Left lung (tissue), 10 donors: ENCODE data around the gene GLT8D2. TPM values are rescaled to one million over a fixed set of nuclear protein-coding genes. Genes with fewer than 3 reads are reported as not detected.

Source experiments
- ATAC-seq: fragments of 200-7000 bp; cut with Tn5 transposase; one replicate; pipeline ENCODE4 v1.9.1; 2020; ENCODE audit warnings: moderate library complexity
- DNase-seq, 4 donors: peaks; one replicate each; pipeline ENCODE4 v3.0.0-alpha.2; 2013 to 2020
- H3K27ac ChIP-seq, 2 donors: fragments of 200-600 bp; sonication (generic) in 1 of 2; one replicate each; pipeline versions ENCODE4 v1.5.0 to v1.8.0; 2020 to 2021
- H3K27me3 ChIP-seq, 2 donors: fragments of 200-600 bp; sonication (generic) in 1 of 2; one replicate each; pipeline versions ENCODE4 v1.5.0 to v1.8.0; 2020 to 2021
- H3K36me3 ChIP-seq, 2 donors: fragments of 200-600 bp; sonication (generic) in 1 of 2; one replicate each; pipeline versions ENCODE4 v1.5.0 to v1.8.0; 2020 to 2021
- H3K4me1 ChIP-seq, 2 donors: fragments of 200-600 bp; one replicate each; pipeline ENCODE4 v1.8.0; 2021
- H3K4me3 ChIP-seq, 2 donors: fragments of 200-600 bp; sonication (generic) in 1 of 2; one replicate each; pipeline versions ENCODE4 v1.5.0 to v1.8.0; 2020 to 2021; ENCODE audit warnings: mild to moderate bottlenecking in 1 of 2
- H3K9me3 ChIP-seq, 2 donors: fragments of 200-600 bp; sonication (generic) in 1 of 2; one replicate each; pipeline versions ENCODE4 v1.5.0 to v1.8.0; 2020 to 2021
- CTCF ChIP-seq, 2 donors: fragments of 200-600 bp; sonication (generic) in 1 of 2; IDR thresholded peaks; one replicate each; pipeline versions ENCODE4 v1.5.0 to v1.8.0; 2021; ENCODE audit warnings: antibody characterized with exemption in 2 of 2
- intact Hi-C, 2 donors: fragments of 100-400 bp; cut with DNase I; formaldehyde crosslinking; loops; one replicate each; pipeline versions ENCODE4 v1.11.2 to v1.14.2; 2022
- polyA plus RNA-seq, 6 donors: library from polyadenylated mRNA; unstranded; fragments of 120-200 nt; gene quantifications; one replicate each; pipeline ENCODE4 v1.2.1, GENCODE V29; 2013; ENCODE audit not compliant: insufficient read length in 6 of 6
- total RNA-seq, 2 donors: library from RNA; stranded (reverse); fragmentation: NEBNext Ultra II Directional; extraction: Animal tissue kit (Norgen Biotek cat#: 25700); gene quantifications; one replicate each; pipeline ENCODE4 v1.2.1, GENCODE V29; 2021
- donor health status: DM: no; HTN: yes; CAD: no.
- donor health status: DM: no; HTN: no; CAD: no.

The GLT8D2 gene
- total and polyA plus RNA-seq, 8 donors: 7.5 to 34.6 (median 25.1) TPM

DNA sequence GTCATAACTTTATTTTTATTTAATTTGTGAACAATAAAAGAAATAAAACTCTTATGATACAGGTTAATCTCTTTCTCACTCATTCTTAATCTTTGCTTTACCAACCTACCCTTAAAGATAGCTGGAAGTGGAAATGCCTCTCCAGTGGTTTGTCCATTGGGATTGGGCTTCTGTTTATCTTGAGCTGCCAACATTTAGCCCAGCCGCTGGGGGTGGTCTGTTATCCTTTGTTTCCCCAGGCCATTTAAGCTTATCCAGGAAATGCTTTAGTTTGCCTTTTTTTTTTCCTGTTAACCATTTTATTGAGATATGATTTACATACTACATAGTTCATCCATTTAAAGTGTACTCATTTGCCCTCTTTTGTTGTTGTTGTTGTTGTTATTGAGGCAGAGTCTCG lies 76.1 kb downstream of the GLT8D2 start:
- Histone ChIP-seq H3K27me3 (no peaks in the 10 kb centered on the region), H3K9me3 (no peaks in the 10 kb centered on the region), H3K4me1 (peaks cover 0 to 36% of the 10 kb centered on the region in 2 donors), H3K36me3 (peaks cover 0 to 28% of the 10 kb centered on the region in 2 donors), H3K27ac (no peak overlapping the region), H3K4me3 (no peak overlapping the region)
- intact Hi-C loops: no loop called here
- no peak for DNase-seq
- no peak for ATAC-seq
- no peak for TF ChIP-seq CTCF (IDR thresholded peaks at IDR 0.05)

DNA sequence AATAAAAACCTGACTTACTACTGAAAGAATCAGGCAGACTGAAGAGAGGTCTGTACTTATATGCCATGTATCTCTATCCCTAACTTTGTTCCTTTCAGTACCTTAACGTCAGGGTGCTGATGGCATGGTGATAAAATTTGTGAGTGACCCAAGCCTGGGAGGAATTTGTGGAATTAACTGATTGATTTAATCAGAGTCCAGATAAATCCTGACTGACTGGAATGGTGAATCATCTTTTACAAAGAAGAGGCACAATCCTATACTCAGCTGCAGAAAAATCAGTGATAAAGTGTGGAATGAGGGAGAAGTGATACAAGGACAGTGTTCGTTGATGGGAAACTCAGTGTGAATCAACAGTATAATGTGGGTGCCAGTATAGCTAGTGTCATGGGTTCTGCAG lies 80.6 kb downstream of the GLT8D2 start:
- no peaks in the 10 kb centered on the region for H3K9me3 ChIP-seq
- no peak for ATAC-seq
- H3K27me3 ChIP-seq: no peaks in the 10 kb centered on the region
- intact Hi-C loops: no loop called here
- peaks cover 8 to 69% of the 10 kb centered on the region in 2 donors for H3K4me1 ChIP-seq
- DNase-seq: no peak
- no peak overlapping the region for H3K4me3 ChIP-seq
- peaks cover 0 to 5% of the 10 kb centered on the region in 2 donors for H3K36me3 ChIP-seq
- H3K27ac ChIP-seq: no peak overlapping the region
- no peak for TF ChIP-seq CTCF (IDR thresholded peaks at IDR 0.05)

GRCh38 chr12:103966736-103967135 lies 83.3 kb downstream of the GLT8D2 start:
- Histone ChIP-seq H3K9me3 (no peaks in the 10 kb centered on the region), H3K27ac (peak overlapping the region; percentile 96 to 97), H3K27me3 (no peaks in the 10 kb centered on the region), H3K4me3 (peak overlapping the region; percentile 86 to 96), H3K4me1 (peaks cover 8 to 68% of the 10 kb centered on the region in 2 donors), H3K36me3 (no peaks in the 10 kb centered on the region)
- intact Hi-C loops: no loop called here
- no peak for DNase-seq
- TF ChIP-seq CTCF (IDR thresholded peaks at IDR 0.05): no peak
- no peak for ATAC-seq

GRCh38 chr12:103965590-103966504 lies 84.1 kb downstream of the GLT8D2 start, which contains the start of gene TDG:
TDG (plus strand) TSS chr12:103965872; CDS start chr12:103966038, 166 bp downstream.
- intact Hi-C loops: no loop called here

More at GRCh38 chr12:103965590-103966504, 84.1 kb downstream of the GLT8D2 start, which contains the start of gene TDG:
- DNase-seq (peak; percentile 99), ATAC-seq (peak; percentile 98)
- TF ChIP-seq CTCF (IDR thresholded peaks at IDR 0.05): no peak
- no peaks in the 10 kb centered on the region for H3K36me3 ChIP-seq
- no peaks in the 10 kb centered on the region for H3K9me3 ChIP-seq
- no peaks in the 10 kb centered on the region for H3K27me3 ChIP-seq
- H3K27ac ChIP-seq: peak within 1 kb of the TSS; percentile 96 to 97
- H3K4me3 ChIP-seq: peak within 1 kb of the TSS; percentile 86 to 96
- H3K4me1 ChIP-seq: peaks cover 8 to 61% of the 10 kb centered on the region in 2 donors
